ENCODE measurements around the gene CALY.

Gene CALY

DNA sequence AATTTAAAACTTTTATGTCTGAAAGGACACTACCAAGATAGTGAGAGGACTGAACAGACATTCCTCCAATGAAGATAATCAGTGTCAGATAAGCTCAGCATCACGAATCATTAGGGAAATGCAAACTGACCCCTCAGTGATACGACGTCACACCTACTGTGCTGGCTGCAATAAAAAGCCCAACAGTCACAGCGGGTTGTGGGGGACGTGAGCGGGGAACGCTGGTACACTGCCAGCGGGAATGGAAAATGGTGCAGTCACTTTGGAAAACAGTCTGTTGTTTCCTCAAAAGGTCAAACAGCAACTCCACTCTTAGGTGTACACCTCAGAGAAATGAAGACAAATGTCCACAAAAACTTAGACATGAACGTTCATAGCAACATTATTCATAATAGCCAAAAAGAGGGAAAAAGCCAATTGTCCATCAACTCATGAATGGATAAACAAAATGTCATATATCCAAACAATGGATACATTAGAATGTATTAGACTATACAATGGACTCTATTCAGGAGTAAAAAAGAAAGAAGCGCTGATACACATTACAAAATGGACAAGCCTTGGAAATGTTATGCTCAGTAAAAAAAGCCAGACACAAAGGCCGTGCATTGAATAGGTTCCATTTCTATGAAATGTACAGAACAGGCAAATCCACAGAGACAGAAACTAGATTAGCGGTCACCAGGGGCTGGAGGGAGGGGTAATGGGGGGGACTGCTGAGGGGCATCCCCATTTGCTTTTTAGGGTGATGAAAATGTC lies 38.8 kb upstream of the CALY start (continued):
- TF ChIP-seq, protein P1, sequence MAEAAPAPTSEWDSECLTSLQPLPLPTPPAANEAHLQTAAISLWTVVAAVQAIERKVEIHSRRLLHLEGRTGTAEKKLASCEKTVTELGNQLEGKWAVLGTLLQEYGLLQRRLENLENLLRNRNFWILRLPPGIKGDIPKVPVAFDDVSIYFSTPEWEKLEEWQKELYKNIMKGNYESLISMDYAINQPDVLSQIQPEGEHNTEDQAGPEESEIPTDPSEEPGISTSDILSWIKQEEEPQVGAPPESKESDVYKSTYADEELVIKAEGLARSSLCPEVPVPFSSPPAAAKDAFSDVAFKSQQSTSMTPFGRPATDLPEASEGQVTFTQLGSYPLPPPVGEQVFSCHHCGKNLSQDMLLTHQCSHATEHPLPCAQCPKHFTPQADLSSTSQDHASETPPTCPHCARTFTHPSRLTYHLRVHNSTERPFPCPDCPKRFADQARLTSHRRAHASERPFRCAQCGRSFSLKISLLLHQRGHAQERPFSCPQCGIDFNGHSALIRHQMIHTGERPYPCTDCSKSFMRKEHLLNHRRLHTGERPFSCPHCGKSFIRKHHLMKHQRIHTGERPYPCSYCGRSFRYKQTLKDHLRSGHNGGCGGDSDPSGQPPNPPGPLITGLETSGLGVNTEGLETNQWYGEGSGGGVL (tag by site-specific recombination; IDR thresholded peaks at IDR 0.05) = no peak
- TF ChIP-seq IKZF3 (tag by site-specific recombination; IDR thresholded peaks at IDR 0.05) = peak; percentile 72
- TF ChIP-seq, protein P2, sequence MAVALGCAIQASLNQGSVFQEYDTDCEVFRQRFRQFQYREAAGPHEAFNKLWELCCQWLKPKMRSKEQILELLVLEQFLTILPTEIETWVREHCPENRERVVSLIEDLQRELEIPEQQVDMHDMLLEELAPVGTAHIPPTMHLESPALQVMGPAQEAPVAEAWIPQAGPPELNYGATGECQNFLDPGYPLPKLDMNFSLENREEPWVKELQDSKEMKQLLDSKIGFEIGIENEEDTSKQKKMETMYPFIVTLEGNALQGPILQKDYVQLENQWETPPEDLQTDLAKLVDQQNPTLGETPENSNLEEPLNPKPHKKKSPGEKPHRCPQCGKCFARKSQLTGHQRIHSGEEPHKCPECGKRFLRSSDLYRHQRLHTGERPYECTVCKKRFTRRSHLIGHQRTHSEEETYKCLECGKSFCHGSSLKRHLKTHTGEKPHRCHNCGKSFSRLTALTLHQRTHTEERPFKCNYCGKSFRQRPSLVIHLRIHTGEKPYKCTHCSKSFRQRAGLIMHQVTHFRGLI (tag by site-specific recombination; IDR thresholded peaks at IDR 0.05) = peak; percentile 98
- TF ChIP-seq ZNF677 (tag by site-specific recombination; IDR thresholded peaks at IDR 0.05) = no peak
- TF ChIP-seq ZFP37 (tag by site-specific recombination; IDR thresholded peaks at IDR 0.05) = no peak
- TF ChIP-seq, protein P3, sequence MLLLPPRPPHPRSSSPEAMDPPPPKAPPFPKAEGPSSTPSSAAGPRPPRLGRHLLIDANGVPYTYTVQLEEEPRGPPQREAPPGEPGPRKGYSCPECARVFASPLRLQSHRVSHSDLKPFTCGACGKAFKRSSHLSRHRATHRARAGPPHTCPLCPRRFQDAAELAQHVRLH (tag by site-specific recombination; IDR thresholded peaks at IDR 0.05) = no peak
- no peak for TF ChIP-seq ZSCAN30 (tag by site-specific recombination; IDR thresholded peaks at IDR 0.05)
- no peak for TF ChIP-seq TCF7L2 (IDR thresholded peaks at IDR 0.05; ENCODE audit: borderline replicate concordance, low read depth, low read length)
- TF ChIP-seq ZBTB8A (tag by site-specific recombination; IDR thresholded peaks at IDR 0.05) = peak; percentile 88
- no peak for TF ChIP-seq ZNF560 (tag by site-specific recombination; IDR thresholded peaks at IDR 0.05; ENCODE audit: borderline replicate concordance)
- no peak for TF ChIP-seq KLF9 (tag by site-specific recombination; IDR thresholded peaks at IDR 0.05; ENCODE audit: low read depth)
- TF ChIP-seq ZNF707 (tag by site-specific recombination; IDR thresholded peaks at IDR 0.05) = no peak
- TF ChIP-seq GLIS2 (tag by site-specific recombination; IDR thresholded peaks at IDR 0.05) = peak; percentile 42; the same call in 1 of the 2 replicates
- no peak for TF ChIP-seq ZFP3 (tag by site-specific recombination; IDR thresholded peaks at IDR 0.05; ENCODE audit: low read depth)
- TF ChIP-seq, protein P4, sequence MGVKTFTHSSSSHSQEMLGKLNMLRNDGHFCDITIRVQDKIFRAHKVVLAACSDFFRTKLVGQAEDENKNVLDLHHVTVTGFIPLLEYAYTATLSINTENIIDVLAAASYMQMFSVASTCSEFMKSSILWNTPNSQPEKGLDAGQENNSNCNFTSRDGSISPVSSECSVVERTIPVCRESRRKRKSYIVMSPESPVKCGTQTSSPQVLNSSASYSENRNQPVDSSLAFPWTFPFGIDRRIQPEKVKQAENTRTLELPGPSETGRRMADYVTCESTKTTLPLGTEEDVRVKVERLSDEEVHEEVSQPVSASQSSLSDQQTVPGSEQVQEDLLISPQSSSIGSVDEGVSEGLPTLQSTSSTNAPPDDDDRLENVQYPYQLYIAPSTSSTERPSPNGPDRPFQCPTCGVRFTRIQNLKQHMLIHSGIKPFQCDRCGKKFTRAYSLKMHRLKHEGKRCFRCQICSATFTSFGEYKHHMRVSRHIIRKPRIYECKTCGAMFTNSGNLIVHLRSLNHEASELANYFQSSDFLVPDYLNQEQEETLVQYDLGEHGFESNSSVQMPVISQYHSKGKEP (tag by site-specific recombination; IDR thresholded peaks at IDR 0.05) = peak; percentile 69; the same call in 1 of the 2 replicates
- TF ChIP-seq, protein P5, sequence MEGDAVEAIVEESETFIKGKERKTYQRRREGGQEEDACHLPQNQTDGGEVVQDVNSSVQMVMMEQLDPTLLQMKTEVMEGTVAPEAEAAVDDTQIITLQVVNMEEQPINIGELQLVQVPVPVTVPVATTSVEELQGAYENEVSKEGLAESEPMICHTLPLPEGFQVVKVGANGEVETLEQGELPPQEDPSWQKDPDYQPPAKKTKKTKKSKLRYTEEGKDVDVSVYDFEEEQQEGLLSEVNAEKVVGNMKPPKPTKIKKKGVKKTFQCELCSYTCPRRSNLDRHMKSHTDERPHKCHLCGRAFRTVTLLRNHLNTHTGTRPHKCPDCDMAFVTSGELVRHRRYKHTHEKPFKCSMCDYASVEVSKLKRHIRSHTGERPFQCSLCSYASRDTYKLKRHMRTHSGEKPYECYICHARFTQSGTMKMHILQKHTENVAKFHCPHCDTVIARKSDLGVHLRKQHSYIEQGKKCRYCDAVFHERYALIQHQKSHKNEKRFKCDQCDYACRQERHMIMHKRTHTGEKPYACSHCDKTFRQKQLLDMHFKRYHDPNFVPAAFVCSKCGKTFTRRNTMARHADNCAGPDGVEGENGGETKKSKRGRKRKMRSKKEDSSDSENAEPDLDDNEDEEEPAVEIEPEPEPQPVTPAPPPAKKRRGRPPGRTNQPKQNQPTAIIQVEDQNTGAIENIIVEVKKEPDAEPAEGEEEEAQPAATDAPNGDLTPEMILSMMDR (tag by site-specific recombination; IDR thresholded peaks at IDR 0.05) = no peak
- peak; percentile 41 for TF ChIP-seq ZFHX2 (tag by site-specific recombination; conservative IDR thresholded peaks at IDR 0.05)
- no peak for TF ChIP-seq ZNF169 (tag by site-specific recombination; IDR thresholded peaks at IDR 0.05)
- no peak for TF ChIP-seq ZNF211 (tag by site-specific recombination; IDR thresholded peaks at IDR 0.05; ENCODE audit: low read depth)
- TF ChIP-seq ZFP41 (tag by site-specific recombination; IDR thresholded peaks at IDR 0.05; ENCODE audit: borderline replicate concordance) = no peak
- peak; percentile 61 for TF ChIP-seq GLIS1 (tag by site-specific recombination; IDR thresholded peaks at IDR 0.05)
- TF ChIP-seq, protein P6, sequence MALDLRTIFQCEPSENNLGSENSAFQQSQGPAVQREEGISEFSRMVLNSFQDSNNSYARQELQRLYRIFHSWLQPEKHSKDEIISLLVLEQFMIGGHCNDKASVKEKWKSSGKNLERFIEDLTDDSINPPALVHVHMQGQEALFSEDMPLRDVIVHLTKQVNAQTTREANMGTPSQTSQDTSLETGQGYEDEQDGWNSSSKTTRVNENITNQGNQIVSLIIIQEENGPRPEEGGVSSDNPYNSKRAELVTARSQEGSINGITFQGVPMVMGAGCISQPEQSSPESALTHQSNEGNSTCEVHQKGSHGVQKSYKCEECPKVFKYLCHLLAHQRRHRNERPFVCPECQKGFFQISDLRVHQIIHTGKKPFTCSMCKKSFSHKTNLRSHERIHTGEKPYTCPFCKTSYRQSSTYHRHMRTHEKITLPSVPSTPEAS (tag by site-specific recombination; IDR thresholded peaks at IDR 0.05) = no peak
- TF ChIP-seq ZNF175 (tag by site-specific recombination; IDR thresholded peaks at IDR 0.05) = no peak
- TF ChIP-seq ZNF792 (tag by site-specific recombination; IDR thresholded peaks at IDR 0.05) = no peak
- TF ChIP-seq ZNF140 (tag by site-specific recombination; IDR thresholded peaks at IDR 0.05) = no peak
- peak; percentile 68; the same call in 1 of the 2 replicates for TF ChIP-seq ZNF660 (tag by site-specific recombination; IDR thresholded peaks at IDR 0.05)
- no peak for TF ChIP-seq ZNF37A (tag by site-specific recombination; IDR thresholded peaks at IDR 0.05)
- TF ChIP-seq ZNF843 (tag by site-specific recombination; IDR thresholded peaks at IDR 0.05) = peak; percentile 69
- TF ChIP-seq ZNF133 (tag by site-specific recombination; IDR thresholded peaks at IDR 0.05) = no peak
